HCT116 (cell line): ENCODE measurements around the gene TGFBR3L. TPM values are rescaled to one million over a fixed set of nuclear protein-coding genes. Genes with fewer than 3 reads are reported as not detected.

Experiments
- ATAC-seq: fragments of 200-7000 bp; cut with Tn5 transposase; 2 replicates; pipeline ENCODE4 v1.9.1; 2020; ENCODE audit warnings: mild to moderate bottlenecking, moderate library complexity
- BruUV-seq: library from RNA; stranded (reverse); fragments of 400-500 nt; replicated peaks from 2 replicates; lab custom pipeline; 2021; lab: Mats Ljungman, UMichigan
- CTCF ChIA-PET: fragments of 300-600 bp; sonication (Branson Sonifier 250); formaldehyde crosslinking; loops from one replicate; lab custom pipeline; 2021; ENCODE audit warnings: antibody characterized with exemption; lab: Charles Lee
- POLR2A ChIA-PET: fragments of 300-600, 350-600 bp; sonication (Branson Sonifier 250); formaldehyde crosslinking; loops from one replicate; lab custom pipeline; 2021; ENCODE audit warnings: antibody characterized with exemption; lab: Charles Lee
- RAD21 ChIA-PET, 2 experiments: fragments of 300-600 bp; sonication (Branson Sonifier 250); formaldehyde crosslinking; loops; one replicate each; lab custom pipeline; 2023; ENCODE audit warnings: low total read pairs in 2 of 2; ENCODE audit not compliant: uncharacterized antibody in 2 of 2, unreplicated experiment in 2 of 2, low non-redundant PET in 1 of 2; lab: Charles Lee
- DNase-seq: peaks from one replicate; pipeline ENCODE4 v3.0.0-alpha.2; 2010; ENCODE audit warnings: low read depth, low spot score
- H2AFZ ChIP-seq: fragments of 200-600 bp; shearing (Covaris generic), sonication (generic); 2 replicates; pipeline ENCODE4 v1.6.1; 2017; ENCODE audit warnings: low read depth, mixed run types, mixed read lengths, antibody characterized with exemption, low read length; ENCODE audit not compliant: poor library complexity, severe bottlenecking
- H3K27ac ChIP-seq: 2 replicates; pipeline ENCODE4 v1.5.1; 2012; ENCODE audit warnings: low read depth, low read length
- H3K27me3 ChIP-seq: fragments of 200-600 bp; sonication (generic); 2 replicates; pipeline ENCODE4 v1.6.1; 2016; ENCODE audit warnings: mixed run types, low read length, mixed read lengths; ENCODE audit not compliant: insufficient read depth
- H3K36me3 ChIP-seq, 2 experiments: fragments of 200-500 bp in 1 of 2; fragments of 200-600 bp in 1 of 2; sonication (Bioruptor generic) in 1 of 2; sonication (generic) in 1 of 2; 2 replicates each; pipeline versions ENCODE4 v1.5.1 to v1.6.1; 2014 to 2016; ENCODE audit warnings: low read length in 2 of 2, inconsistent platforms in 1 of 2, mixed read lengths in 1 of 2, mixed run types in 1 of 2; ENCODE audit not compliant: insufficient read depth in 2 of 2, control insufficient read depth in 1 of 2
- H3K4me1 ChIP-seq, 2 experiments: fragments of 200-600 bp in 1 of 2; sonication (generic) in 1 of 2; 2 replicates each; pipeline versions ENCODE4 v1.5.1 to v1.6.1; 2012 to 2017; ENCODE audit warnings: low read length in 2 of 2, inconsistent platforms in 1 of 2, mild to moderate bottlenecking in 1 of 2, mixed read lengths in 1 of 2, mixed run types in 1 of 2, moderate library complexity in 1 of 2; ENCODE audit not compliant: insufficient read depth in 2 of 2, control insufficient read depth in 1 of 2
- H3K4me2 ChIP-seq: fragments of 200-600 bp; sonication (generic); 2 replicates; pipeline ENCODE4 v1.6.1; 2017; ENCODE audit warnings: mixed run types, low read length, mixed read lengths
- H3K4me3 ChIP-seq, 2 experiments: fragments of 200-600 bp in 1 of 2; sonication (generic) in 1 of 2; replicated peaks in 1 of 2; 2 replicates each; pipeline ENCODE4 v1.5.1; 2011 to 2016; ENCODE audit warnings: low read length in 2 of 2, control low read depth in 1 of 2, low read depth in 1 of 2, mild to moderate bottlenecking in 1 of 2, mixed read lengths in 1 of 2, mixed run types in 1 of 2
- H3K79me2 ChIP-seq: fragments of 200-600 bp; sonication (generic); 2 replicates; pipeline ENCODE4 v1.6.1; 2017; ENCODE audit warnings: mild to moderate bottlenecking, mixed run types, low read length, moderate library complexity, mixed read lengths; ENCODE audit not compliant: insufficient read depth
- H3K9ac ChIP-seq: fragments of 200-600 bp; sonication (generic); 2 replicates; pipeline ENCODE4 v1.6.1; 2016; ENCODE audit warnings: low read length, mixed read lengths
- H3K9me2 ChIP-seq: fragments of 200-600 bp; sonication (generic), shearing (Covaris generic); 2 replicates; pipeline ENCODE4 v1.6.1; 2017; ENCODE audit warnings: mixed run types, mild to moderate bottlenecking, moderate library complexity; ENCODE audit not compliant: insufficient read depth
- H3K9me3 ChIP-seq, 2 experiments: fragments of 200-500 bp in 1 of 2; fragments of 200-600 bp in 1 of 2; sonication (Bioruptor generic) in 1 of 2; sonication (generic) in 1 of 2; 2 replicates each; pipeline ENCODE4 v1.6.1; 2014 to 2017; ENCODE audit warnings: low read length in 2 of 2, mixed read lengths in 2 of 2, inconsistent platforms in 1 of 2, low read depth in 1 of 2, mild to moderate bottlenecking in 1 of 2, mixed run types in 1 of 2, moderate library complexity in 1 of 2; ENCODE audit not compliant: control insufficient read depth in 1 of 2, insufficient read depth in 1 of 2
- H4K20me1 ChIP-seq: fragments of 200-600 bp; sonication (generic), shearing (Covaris generic); 2 replicates; pipeline ENCODE4 v1.6.1; 2017; ENCODE audit warnings: mixed run types, mild to moderate bottlenecking, moderate library complexity; ENCODE audit not compliant: insufficient read depth
- CBX3 ChIP-seq: IDR thresholded peaks from 2 replicates; pipeline ENCODE4 v1.6.1; 2012; ENCODE audit warnings: low read depth
- CEBPB ChIP-seq: IDR thresholded peaks from 2 replicates; pipeline ENCODE4 v1.6.1; 2012; ENCODE audit warnings: low read depth
- CTCF ChIP-seq, 3 experiments: fragments of 200-600 bp in 1 of 3; sonication (generic) in 1 of 3; IDR thresholded peaks in 2 of 3; conservative IDR thresholded peaks in 1 of 3; 2 replicates each; pipeline ENCODE4 v1.5.1; 2012 to 2017; ENCODE audit warnings: low read depth in 2 of 3, low read length in 2 of 3, antibody characterized with exemption in 1 of 3, borderline replicate concordance in 1 of 3, control low read depth in 1 of 3, mild to moderate bottlenecking in 1 of 3, mixed read lengths in 1 of 3, mixed run types in 1 of 3, moderate library complexity in 1 of 3; ENCODE audit not compliant: insufficient read depth in 1 of 3
- EGR1 ChIP-seq: IDR thresholded peaks from 2 replicates; pipeline ENCODE4 v1.6.1; 2012; ENCODE audit warnings: low read depth
- ELF1 ChIP-seq: IDR thresholded peaks from 2 replicates; pipeline ENCODE4 v1.6.1; 2012; ENCODE audit warnings: low read depth, borderline replicate concordance
- EZH2 ChIP-seq: fragments of 200-600 bp; sonication (generic); IDR thresholded peaks from 2 replicates; pipeline ENCODE4 v1.6.1; 2017; ENCODE audit warnings: antibody characterized with exemption, mixed run types
- EZH2phosphoT487 ChIP-seq: fragments of 200-600 bp; IDR thresholded peaks from 2 replicates; pipeline ENCODE4 v1.6.1; 2018; ENCODE audit warnings: antibody characterized with exemption, borderline replicate concordance
- FOSL1 ChIP-seq: IDR thresholded peaks from 2 replicates; pipeline ENCODE4 v1.6.1; 2012; ENCODE audit warnings: low read depth
- JUND ChIP-seq: IDR thresholded peaks from 2 replicates; pipeline ENCODE4 v1.6.1; 2012
- MAX ChIP-seq: IDR thresholded peaks from 2 replicates; pipeline ENCODE4 v1.6.1; 2012
- POLR2A ChIP-seq: IDR thresholded peaks from 2 replicates; pipeline ENCODE4 v1.7.0; 2011; ENCODE audit warnings: borderline replicate concordance; ENCODE audit not compliant: insufficient read depth, insufficient read length; ENCODE audit errors: extremely low read depth
- POLR2AphosphoS5 ChIP-seq: IDR thresholded peaks from 2 replicates; pipeline ENCODE4 v1.6.1; 2011; ENCODE audit warnings: mild to moderate bottlenecking, low read depth, low read length, moderate library complexity
- RAD21 ChIP-seq: IDR thresholded peaks from 2 replicates; pipeline ENCODE4 v1.6.1; 2012; ENCODE audit warnings: low read depth, mild to moderate bottlenecking
- ZBTB33 ChIP-seq: IDR thresholded peaks from 2 replicates; pipeline ENCODE4 v1.6.1; 2011; ENCODE audit warnings: mild to moderate bottlenecking, low read length, moderate library complexity; ENCODE audit not compliant: insufficient replicate concordance; ENCODE audit errors: extremely low read depth
- ZFX ChIP-seq: fragments of 450-650 bp; IDR thresholded peaks from 2 replicates; pipeline ENCODE4 v1.6.1; 2017
- ZNF274 ChIP-seq: fragments of 200-500 bp; sonication (Bioruptor generic); IDR thresholded peaks from 2 replicates; pipeline ENCODE4 v1.6.1; 2014; ENCODE audit warnings: mild to moderate bottlenecking, low read depth, low read length, inconsistent platforms
- intact Hi-C: fragments of 100-400 bp; cut with micrococcal nuclease; formaldehyde crosslinking; loops from 2 replicates; pipeline ENCODE4 v1.10.0; 2022
- total RNA-seq: library from RNA; stranded (reverse); gene quantifications from one replicate; pipeline ENCODE4 v1.2.1, GENCODE V29; 2021; ENCODE audit not compliant: unreplicated experiment

Gene TGFBR3L
- total RNA-seq, 1 experiment from 2014 or later, result 30.9 TPM

GRCh38 chr19:7955696-7956095, 41.1 kb downstream of the TGFBR3L start:
- Histone ChIP-seq H2AFZ (no peak overlapping the region), H3K27me3 (no peaks in the 10 kb centered on the region), H3K4me1 (peaks cover 0 to 8% of the 10 kb centered on the region in 2 experiments; a peak in 1 of 4 replicates), H3K36me3 (peaks cover 3 to 4% of the 10 kb centered on the region in 2 experiments; a peak in 2 of 4 replicates), H3K9ac (no peak overlapping the region), H3K9me3 (no peaks in the 10 kb centered on the region), H3K27ac (no peak overlapping the region), H3K4me2 (no peak overlapping the region), H3K4me3 (no peak overlapping the region), H3K79me2 (no peaks in the 10 kb centered on the region), H3K9me2 (no peaks in the 10 kb centered on the region), H4K20me1 (0 out of 2 replicates have a peak, but pooled peaks cover 2% of the 10 kb centered on the region)
- TF ChIP-seq ZFX (no peak), CEBPB (no peak), EZH2phosphoT487 (no peak), EGR1 (no peak)
- RAD21 ChIA-PET, result no interaction called here
- DNase-seq (no peak), ATAC-seq (0 out of 2 replicates have a peak, but pooled peaks have one; percentile 15)
- CTCF ChIA-PET, result no interaction called here
- intact Hi-C loops, result no loop called here
- no TSS peak for BruUV-seq
- POLR2A ChIA-PET, result interaction anchor here (0.7 kb wide), 1 partner anchor 10 kb away, joined by 3 read pairs; no protein-coding TSS in a partner anchor

- no peak for DNase-seq
- Histone ChIP-seq H3K36me3 (peaks cover 13 to 22% of the 10 kb centered on the region in 2 experiments; a peak in 3 of 4 replicates), H4K20me1 (0 out of 2 replicates have a peak, but pooled peaks cover 3% of the 10 kb centered on the region), H3K9me3 (no peaks in the 10 kb centered on the region), H3K4me3 (no peak overlapping the region), H3K9me2 (no peaks in the 10 kb centered on the region), H3K27ac (no peak overlapping the region), H3K79me2 (no peaks in the 10 kb centered on the region), H3K4me1 (peaks cover 0 to 1% of the 10 kb centered on the region in 2 experiments; a peak in 1 of 4 replicates), H3K4me2 (no peak overlapping the region), H2AFZ (no peak overlapping the region), H3K27me3 (no peaks in the 10 kb centered on the region), H3K9ac (no peak overlapping the region)
- no peak for TF ChIP-seq FOSL1
- no peak for TF ChIP-seq EZH2
- no peak for TF ChIP-seq EZH2phosphoT487
- no peak for TF ChIP-seq JUND
- no peak for TF ChIP-seq RAD21
- no peak for TF ChIP-seq ZBTB33
- TF ChIP-seq MAX, result no peak
- TF ChIP-seq POLR2AphosphoS5, result no peak
- no peak for TF ChIP-seq CTCF (IDR thresholded peaks at IDR 0.05 in 2 of 3, conservative IDR thresholded peaks at IDR 0.05 in 1 of 3; ENCODE audit: borderline replicate concordance in 1 of 3, insufficient read depth in 1 of 3, low read depth in 2 of 3, low read length in 2 of 3)
- no peak for TF ChIP-seq ZFX
- no peak for TF ChIP-seq CBX3
- no peak for TF ChIP-seq ZNF274
- no peak for TF ChIP-seq POLR2A
- TF ChIP-seq ELF1, result no peak
- no peak for ATAC-seq
- ChIA-PET RAD21 (no interaction called here), POLR2A (interaction anchor here (1.7 kb wide), 1 partner anchor 15 kb away, joined by 7 read pairs; the partner anchor contains the start of gene TIMM44), CTCF (no interaction called here)
- intact Hi-C loops, result no loop called here
- BruUV-seq, result no TSS peak
Observed at GRCh38 chr19:7959211-7959610, 44.6 kb downstream of the TGFBR3L start.
